Activated T-helper 1 cell treated with anti-CD3 and anti-CD28 coated beads, Interleukin-2, amount 50 U/mL, for 16 hours (primary cell): ENCODE measurements around the gene NALF2.
A peak's percentile ranks its signal among the peaks of the same experiment; 100 is the strongest.

Source experiments
- DNase-seq, 2 donors: peaks; one replicate each; pipeline ENCODE4 v3.0.0-alpha.2; 2020; ENCODE audit warnings: low read depth in 1 of 2, low spot score in 1 of 2

Gene NALF2

GRCh38 chrX:69524781-69525363 lies 20.7 kb downstream of the NALF2 start:
- DNase-seq, result no peak

- DNase-seq, result no peak
These were observed 26.2 kb downstream of the NALF2 start for GRCh38 chrX:69530306-69530705.

GRCh38 chrX:69531031-69531755 lies 27.1 kb downstream of the NALF2 start:
- DNase-seq, result no peak

- no peak for DNase-seq
These were observed 31.5 kb downstream of the NALF2 start for GRCh38 chrX:69535661-69536060.

GRCh38 chrX:69538321-69538876 lies 34.3 kb downstream of the NALF2 start:
- peak; percentile 46 to 56 for DNase-seq

- DNase-seq, result no peak
These were observed 35.3 kb downstream of the NALF2 start for GRCh38 chrX:69539437-69539836.

GRCh38 chrX:69541956-69542355 lies 37.8 kb downstream of the NALF2 start:
- DNase-seq, result no peak

GRCh38 chrX:69543572-69543971 lies 39.4 kb downstream of the NALF2 start:
- DNase-seq, result no peak

GRCh38 chrX:69546417-69546816 lies 42.3 kb downstream of the NALF2 start:
- no peak for DNase-seq

- DNase-seq, result no peak
These were observed 42.9 kb downstream of the NALF2 start for GRCh38 chrX:69546978-69547377.

GRCh38 chrX:69551421-69552009 lies 47.4 kb downstream of the NALF2 start:
- no peak for DNase-seq

- no peak for DNase-seq
These were observed 48.4 kb downstream of the NALF2 start for GRCh38 chrX:69552512-69552911.
